ENCODE results near the gene ICAM4.
"Not testable (repeated sequence)": the region's sequence is repeated elsewhere in the genome, so short reads cannot be mapped to it uniquely, and the experiment has no call there.

Gene ICAM4

GRCh38 chr19:10278935-10279334, 7.8 kb upstream of the ICAM4 start:
- no peak for TF ChIP-seq CTCF (IDR thresholded peaks at IDR 0.05; ENCODE audit: low read depth, low read length)
- H3K4me3 ChIP-seq (ENCODE audit: low read depth, low read length): no peak overlapping the region

DNA sequence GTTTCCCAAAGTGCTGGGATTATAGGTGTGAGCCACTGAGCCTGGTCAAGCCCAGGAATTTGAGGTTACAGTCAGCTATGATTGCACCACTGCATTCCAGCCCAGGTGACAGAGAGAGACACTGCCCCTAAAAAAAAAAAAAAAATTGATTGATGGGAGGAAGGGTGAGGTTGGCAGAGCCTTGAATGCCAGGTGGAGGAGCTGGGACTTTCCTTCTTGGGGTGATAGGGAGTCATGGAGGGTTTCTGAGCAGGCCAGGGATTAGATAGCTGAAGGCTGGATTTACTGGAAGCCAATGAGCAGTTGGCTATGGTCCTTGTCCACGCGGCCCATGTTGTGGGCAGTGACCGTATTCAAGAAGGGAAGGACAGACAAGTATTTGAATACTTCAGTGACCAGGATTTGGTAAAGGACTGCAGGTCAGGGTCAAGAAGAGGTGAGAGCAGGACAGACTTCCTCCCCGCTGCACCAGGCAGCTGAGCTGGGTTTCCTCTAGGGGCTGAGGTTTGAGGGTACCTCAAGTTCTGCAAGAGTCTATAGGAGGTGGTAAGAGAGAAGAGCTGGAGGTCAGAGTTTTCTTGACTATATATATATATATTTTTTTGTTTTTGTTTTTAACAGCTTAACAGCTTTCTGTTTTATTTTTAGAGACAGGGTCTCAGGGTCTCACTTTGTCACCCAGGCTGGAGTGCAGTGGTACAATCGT, 6.9 kb upstream of the ICAM4 start:
- H3K4me3 ChIP-seq (ENCODE audit: low read depth, low read length): no peak overlapping the region
- TF ChIP-seq CTCF (IDR thresholded peaks at IDR 0.05; ENCODE audit: low read depth, low read length): no peak

DNA sequence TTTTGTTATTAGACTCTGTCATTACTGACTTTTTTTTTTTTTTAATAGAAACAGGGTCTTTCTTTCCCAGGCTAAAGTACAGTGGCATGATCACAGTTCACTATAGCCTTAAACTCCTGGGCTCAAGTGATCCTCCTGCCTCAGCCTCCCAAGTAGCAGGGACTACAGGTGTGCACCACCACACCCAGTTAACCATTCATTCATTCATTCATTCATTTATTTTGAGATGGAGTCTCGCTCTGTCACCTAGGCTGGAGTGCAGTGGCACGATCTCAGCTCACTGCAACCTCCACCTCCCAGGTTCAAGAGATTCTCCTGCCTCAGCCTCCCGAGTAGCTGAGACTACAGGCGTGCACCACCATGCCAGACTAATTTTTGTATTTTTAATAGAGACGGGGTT, 4.7 kb upstream of the ICAM4 start:
- H3K4me3 ChIP-seq (ENCODE audit: low read depth, low read length): not testable (repeated sequence)

DNA sequence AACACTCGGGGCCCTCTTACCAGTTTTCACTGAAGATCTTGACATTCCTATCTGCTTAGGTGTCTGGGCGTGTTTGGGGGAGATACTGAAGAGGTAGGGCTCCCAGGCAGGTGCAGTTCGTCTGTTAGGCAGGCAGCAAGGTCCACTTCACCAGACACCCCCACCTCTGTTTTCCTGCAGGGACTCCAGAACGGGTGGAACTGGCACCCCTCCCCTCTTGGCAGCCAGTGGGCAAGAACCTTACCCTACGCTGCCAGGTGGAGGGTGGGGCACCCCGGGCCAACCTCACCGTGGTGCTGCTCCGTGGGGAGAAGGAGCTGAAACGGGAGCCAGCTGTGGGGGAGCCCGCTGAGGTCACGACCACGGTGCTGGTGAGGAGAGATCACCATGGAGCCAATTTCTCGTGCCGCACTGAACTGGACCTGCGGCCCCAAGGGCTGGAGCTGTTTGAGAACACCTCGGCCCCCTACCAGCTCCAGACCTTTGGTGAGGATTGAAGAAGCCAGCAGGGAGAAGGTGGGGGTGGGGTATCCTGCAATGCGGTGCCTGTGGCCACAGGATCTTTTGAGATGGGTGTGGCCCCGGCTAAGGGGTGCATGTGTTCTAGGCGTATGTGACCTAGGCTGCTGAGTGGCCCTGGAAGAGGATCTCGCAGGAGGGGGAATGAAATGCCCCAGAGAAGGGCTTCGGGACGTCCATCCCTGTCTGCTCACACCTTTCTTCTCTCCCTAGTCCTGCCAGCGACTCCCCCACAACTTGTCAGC, 3.3 kb upstream of the ICAM4 start:
- no peak for TF ChIP-seq CTCF (IDR thresholded peaks at IDR 0.05; ENCODE audit: low read depth, low read length)
- no peak overlapping the region for H3K4me3 ChIP-seq (ENCODE audit: low read depth, low read length)

- no peak overlapping the region for H3K4me3 ChIP-seq (ENCODE audit: low read depth, low read length)
- TF ChIP-seq CTCF (IDR thresholded peaks at IDR 0.05; ENCODE audit: low read depth, low read length): no peak
Measured at GRCh38 chr19:10284065-10284959, 2.4 kb upstream of the ICAM4 start.

DNA sequence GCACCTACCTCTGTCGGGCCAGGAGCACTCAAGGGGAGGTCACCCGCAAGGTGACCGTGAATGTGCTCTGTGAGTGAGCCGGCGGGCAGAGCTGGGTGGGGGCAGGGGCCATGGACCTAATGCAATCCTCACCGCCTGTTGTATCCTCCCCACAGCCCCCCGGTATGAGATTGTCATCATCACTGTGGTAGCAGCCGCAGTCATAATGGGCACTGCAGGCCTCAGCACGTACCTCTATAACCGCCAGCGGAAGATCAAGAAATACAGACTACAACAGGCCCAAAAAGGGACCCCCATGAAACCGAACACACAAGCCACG, 1.8 kb upstream of the ICAM4 start:
- H3K4me3 ChIP-seq (ENCODE audit: low read depth, low read length): no peak overlapping the region
- TF ChIP-seq CTCF (IDR thresholded peaks at IDR 0.05; ENCODE audit: low read depth, low read length): no peak

GRCh38 chr19:10285393-10285792, 1.4 kb upstream of the ICAM4 start:
- H3K4me3 ChIP-seq (ENCODE audit: low read depth, low read length): no peak overlapping the region
- TF ChIP-seq CTCF (IDR thresholded peaks at IDR 0.05; ENCODE audit: low read depth, low read length): no peak

All from WI38 (cell line).